PC-9 (cell line): ENCODE data around the gene ISL2. TPM values are rescaled to one million over a fixed set of nuclear protein-coding genes. Genes with fewer than 3 reads are reported as not detected.

ENCODE experiments used
- BruUV-seq: library from RNA; stranded (reverse); fragments of 400-500 nt; replicated peaks from 2 replicates; lab custom pipeline; 2021; lab: Mats Ljungman, UMichigan
- CTCF ChIA-PET: fragments of 300-600 bp; sonication (Branson Sonifier 250); formaldehyde crosslinking; loops from one replicate; lab custom pipeline; 2022; ENCODE audit warnings: antibody characterized with exemption; lab: Charles Lee
- POLR2A ChIA-PET: fragments of 300-600 bp; sonication (Branson Sonifier 250); formaldehyde crosslinking; loops from one replicate; lab custom pipeline; 2022; ENCODE audit warnings: antibody characterized with exemption; ENCODE audit not compliant: unreplicated experiment; lab: Charles Lee
- DNase-seq, 2 experiments: peaks; one replicate each; pipeline versions ENCODE4 v3.0.0 to v3.0.0-alpha.2; 2015 to 2022; ENCODE audit warnings: mixed read lengths in 1 of 2
- H2AFZ ChIP-seq: fragments of 200-600 bp; sonication (generic); 2 replicates; pipeline ENCODE4 v1.8.1; 2017; ENCODE audit warnings: antibody characterized with exemption
- H3F3A ChIP-seq: fragments of 200-600 bp; sonication (generic); 2 replicates; pipeline ENCODE4 v1.8.1; 2017; ENCODE audit warnings: antibody characterized with exemption, mild to moderate bottlenecking, low read depth; ENCODE audit not compliant: insufficient read depth
- H3K27ac ChIP-seq: fragments of 200-600 bp; sonication (generic); 2 replicates; pipeline ENCODE4 v1.6.1; 2016; ENCODE audit warnings: mixed run types
- H3K27me3 ChIP-seq: fragments of 200-600 bp; sonication (generic); 2 replicates; pipeline ENCODE4 v1.6.1; 2016; ENCODE audit warnings: low read depth, mixed run types; ENCODE audit not compliant: insufficient read depth
- H3K36me3 ChIP-seq: fragments of 200-600 bp; sonication (generic); 2 replicates; pipeline ENCODE4 v1.6.1; 2016; ENCODE audit warnings: low read depth, mixed run types
- H3K4me1 ChIP-seq: fragments of 200-600 bp; sonication (generic); replicated peaks from 2 replicates; pipeline ENCODE4 v1.6.1; 2016; ENCODE audit warnings: mixed run types; ENCODE audit not compliant: insufficient read depth
- H3K4me2 ChIP-seq: fragments of 200-600 bp; sonication (generic); 2 replicates; pipeline ENCODE4 v1.6.1; 2017; ENCODE audit warnings: mixed run types
- H3K4me3 ChIP-seq: fragments of 200-600 bp; sonication (generic); 2 replicates; pipeline ENCODE4 v1.6.1; 2016; ENCODE audit warnings: mixed run types
- H3K79me2 ChIP-seq: fragments of 200-600 bp; sonication (generic); 2 replicates; pipeline ENCODE4 v1.6.1; 2017; ENCODE audit warnings: low read depth, mixed run types
- H3K9me2 ChIP-seq: fragments of 200-600 bp; sonication (generic); 2 replicates; pipeline ENCODE4 v1.8.1; 2017; ENCODE audit warnings: mild to moderate bottlenecking; ENCODE audit not compliant: insufficient read depth
- H3K9me3 ChIP-seq: fragments of 200-600 bp; sonication (generic); 2 replicates; pipeline ENCODE4 v1.8.1; 2016; ENCODE audit warnings: low read depth; ENCODE audit not compliant: insufficient read depth
- H4K20me1 ChIP-seq: fragments of 200-600 bp; sonication (generic); 2 replicates; pipeline ENCODE4 v1.8.1; 2017; ENCODE audit not compliant: insufficient read depth
- CTCF ChIP-seq: fragments of 200-600 bp; sonication (generic); conservative IDR thresholded peaks from 2 replicates; pipeline ENCODE4 v1.6.1; 2017; ENCODE audit warnings: mixed run types, antibody characterized with exemption, mild to moderate bottlenecking, moderate library complexity
- EZH2 ChIP-seq: fragments of 200-600 bp; sonication (generic); IDR thresholded peaks from 2 replicates; pipeline ENCODE4 v1.8.0; 2017; ENCODE audit warnings: antibody characterized with exemption, low read depth
- intact Hi-C: fragments of 100-400 bp; cut with micrococcal nuclease; formaldehyde crosslinking; loops from one replicate; pipeline ENCODE4 v1.10.0; 2022; ENCODE audit not compliant: unreplicated experiment
- total RNA-seq: library from RNA; stranded (reverse); gene quantifications from 2 replicates; pipeline ENCODE4 v1.2.3, GENCODE V29; 2021

ISL2 gene
- total RNA-seq, 1 experiment from 2014 or later = 0.24 TPM

GRCh38 chr15:76353903-76354302, 17.3 kb downstream of the ISL2 start:
- ChIA-PET POLR2A (no interaction called here), CTCF (no interaction called here)
- H3K4me1 ChIP-seq = peaks cover 14% of the 10 kb centered on the region
- no peaks in the 10 kb centered on the region for H3K9me3 ChIP-seq
- no peaks in the 10 kb centered on the region for H3K27me3 ChIP-seq
- no peaks in the 10 kb centered on the region for H3K79me2 ChIP-seq
- TF ChIP-seq CTCF = no peak
- no peak for DNase-seq
- H4K20me1 ChIP-seq = no peaks in the 10 kb centered on the region
- no peak overlapping the region for H3K4me2 ChIP-seq
- intact Hi-C loops = no loop called here
- no TSS peak for BruUV-seq
- no peaks in the 10 kb centered on the region for H3K36me3 ChIP-seq
- H2AFZ ChIP-seq = no peak overlapping the region
- H3K9me2 ChIP-seq = no peaks in the 10 kb centered on the region
- no peak overlapping the region for H3K27ac ChIP-seq
- no peak overlapping the region for H3K4me3 ChIP-seq
- H3F3A ChIP-seq = peaks cover 18% of the 10 kb centered on the region; the same call in 1 of the 2 replicates

GRCh38 chr15:76354823-76355440, 18.4 kb downstream of the ISL2 start:
- no peak for TF ChIP-seq EZH2
- no peaks in the 10 kb centered on the region for H4K20me1 ChIP-seq

GRCh38 chr15:76358453-76358852, 21.9 kb downstream of the ISL2 start:
- no peaks in the 10 kb centered on the region for H3K27me3 ChIP-seq
- H3K36me3 ChIP-seq = no peaks in the 10 kb centered on the region
- no TSS peak for BruUV-seq
- no peak overlapping the region for H3K4me3 ChIP-seq
- POLR2A ChIA-PET = no interaction called here
- no peaks in the 10 kb centered on the region for H3K9me2 ChIP-seq
- TF ChIP-seq CTCF (no peak), EZH2 (no peak)
- H3K27ac ChIP-seq = no peak overlapping the region
- H3F3A ChIP-seq = 0 out of 2 replicates have a peak, but pooled peaks cover 3% of the 10 kb centered on the region
- no peak overlapping the region for H2AFZ ChIP-seq
- H4K20me1 ChIP-seq = no peaks in the 10 kb centered on the region
- H3K4me1 ChIP-seq = peaks cover 2% of the 10 kb centered on the region; the same call in 1 of the 2 replicates
- DNase-seq = no peak
- no peaks in the 10 kb centered on the region for H3K79me2 ChIP-seq
- H3K9me3 ChIP-seq = no peaks in the 10 kb centered on the region
- CTCF ChIA-PET = no interaction called here
- intact Hi-C loops = no loop called here
- H3K4me2 ChIP-seq = no peak overlapping the region

More at GRCh38 chr15:76354823-76355440, 18.4 kb downstream of the ISL2 start:
- H3K4me3 ChIP-seq = no peak overlapping the region
- no peak overlapping the region for H3K4me2 ChIP-seq
- no peak overlapping the region for H2AFZ ChIP-seq
- intact Hi-C loops = no loop called here
- no peak overlapping the region for H3K27ac ChIP-seq
- H3K79me2 ChIP-seq = no peaks in the 10 kb centered on the region
- H3F3A ChIP-seq = peaks cover 8% of the 10 kb centered on the region; the same call in 1 of the 2 replicates
- no peaks in the 10 kb centered on the region for H3K36me3 ChIP-seq
- H3K9me2 ChIP-seq = no peaks in the 10 kb centered on the region
- CTCF ChIA-PET = no interaction called here
- H3K27me3 ChIP-seq = no peaks in the 10 kb centered on the region
- DNase-seq = no peak
- POLR2A ChIA-PET = no interaction called here
- H3K4me1 ChIP-seq = peaks cover 4% of the 10 kb centered on the region
- no peaks in the 10 kb centered on the region for H3K9me3 ChIP-seq
- BruUV-seq = no TSS peak
